Skeletal muscle cell (primary cell): ENCODE data around the gene CPB2.

Experiments used
- DNase-seq: peaks from one replicate; pipeline ENCODE4 v3.0.0-alpha.2; 2010; ENCODE audit warnings: low read depth
- H3K4me3 ChIP-seq: 2 replicates; pipeline ENCODE4 v1.5.1; 2011; ENCODE audit warnings: low read depth, mild to moderate bottlenecking, control low read depth, low read length, moderate library complexity

CPB2 gene

GRCh38 chr13:46101484-46102254 lies 3.2 kb downstream of the CPB2 start:
- H3K4me3 ChIP-seq: no peak overlapping the region
- DNase-seq: no peak

GRCh38 chr13:46101002-46101401 lies 3.8 kb downstream of the CPB2 start:
- DNase-seq: no peak
- H3K4me3 ChIP-seq: no peak overlapping the region

GRCh38 chr13:46100191-46100815 lies 4.5 kb downstream of the CPB2 start:
- H3K4me3 ChIP-seq: no peak overlapping the region
- DNase-seq: no peak

- no peak overlapping the region for H3K4me3 ChIP-seq
- DNase-seq: no peak
These were observed 7.2 kb downstream of the CPB2 start for GRCh38 chr13:46097663-46098062.

- H3K4me3 ChIP-seq: no peak overlapping the region
- no peak for DNase-seq
These were observed 7.8 kb downstream of the CPB2 start for GRCh38 chr13:46097015-46097414.

- no peak for DNase-seq
- H3K4me3 ChIP-seq: no peak overlapping the region
These were observed 10.4 kb downstream of the CPB2 start for GRCh38 chr13:46094478-46094877.

GRCh38 chr13:46088821-46089562 lies 15.8 kb downstream of the CPB2 start:
- no peak for DNase-seq
- no peak overlapping the region for H3K4me3 ChIP-seq

- no peak for DNase-seq
- no peak overlapping the region for H3K4me3 ChIP-seq
These were observed 17.4 kb downstream of the CPB2 start for GRCh38 chr13:46087481-46087880.

GRCh38 chr13:46086985-46087384 lies 17.8 kb downstream of the CPB2 start:
- no peak overlapping the region for H3K4me3 ChIP-seq
- no peak for DNase-seq

- no peak for DNase-seq
- no peak overlapping the region for H3K4me3 ChIP-seq
These were observed 18.4 kb downstream of the CPB2 start for GRCh38 chr13:46086421-46086922.

- H3K4me3 ChIP-seq: no peak overlapping the region
- no peak for DNase-seq
These were observed 19.1 kb downstream of the CPB2 start for GRCh38 chr13:46085737-46086136.

GRCh38 chr13:46082324-46082723 lies 22.5 kb downstream of the CPB2 start:
- no peak for DNase-seq

GRCh38 chr13:46079770-46080169 lies 25.1 kb downstream of the CPB2 start:
- DNase-seq: no peak
- no peak overlapping the region for H3K4me3 ChIP-seq

More at GRCh38 chr13:46082324-46082723, 22.5 kb downstream of the CPB2 start:
- H3K4me3 ChIP-seq: no peak overlapping the region

- no peak for DNase-seq
- no peak overlapping the region for H3K4me3 ChIP-seq
These were observed 27.6 kb downstream of the CPB2 start for GRCh38 chr13:46077265-46077664.

- no peak overlapping the region for H3K4me3 ChIP-seq
- DNase-seq: no peak
These were observed 28.0 kb downstream of the CPB2 start for GRCh38 chr13:46076827-46077226.

- no peak for DNase-seq
- H3K4me3 ChIP-seq: no peak overlapping the region
These were observed 29.0 kb downstream of the CPB2 start for GRCh38 chr13:46075811-46076210.

- DNase-seq: no peak
- no peak overlapping the region for H3K4me3 ChIP-seq
These were observed 33.1 kb downstream of the CPB2 start for GRCh38 chr13:46071590-46072249.

GRCh38 chr13:46063292-46063691 lies 41.5 kb downstream of the CPB2 start:
- no peak overlapping the region for H3K4me3 ChIP-seq
- DNase-seq: no peak

- no peak overlapping the region for H3K4me3 ChIP-seq
- peak; percentile 64 for DNase-seq
These were observed 42.6 kb downstream of the CPB2 start for GRCh38 chr13:46062185-46062584.

- no peak overlapping the region for H3K4me3 ChIP-seq
- DNase-seq: no peak
These were observed 45.4 kb downstream of the CPB2 start for GRCh38 chr13:46059405-46059804.
